Posterior vena cava (tissue), 2 donors: ENCODE results near the gene INKA2. TPM values are rescaled to one million over a fixed set of nuclear protein-coding genes. Genes with fewer than 3 reads are reported as not detected.

Experiments
- DNase-seq: peaks from one replicate; pipeline ENCODE4 v3.0.0-alpha.2; 2020; ENCODE audit warnings: low spot score
- intact Hi-C, 2 donors: fragments of 100-400 bp; cut with DNase I; formaldehyde crosslinking; loops; one replicate each; pipeline versions ENCODE4 v1.14.1 to v1.14.2; 2022 to 2023
- total RNA-seq, 2 donors: library from RNA; stranded (reverse); fragmentation: NEBNext Ultra II Directional; extraction: Animal tissue kit (Norgen Biotek cat#: 25700); gene quantifications; one replicate each; pipeline ENCODE4 v1.2.1, GENCODE V29; 2021
- donor health status: DM: yes; HTN: yes; CAD: no.
- donor health status: DM: yes; HTN: yes; CAD: no.

Gene INKA2
- total RNA-seq, 2 donors from 2014 or later, result 12.4 to 16.1 TPM

- intact Hi-C loops, result no loop called here
- DNase-seq, result no peak
These were observed 1.7 kb downstream of the INKA2 start for GRCh38 chr1:111737216-111738132.

- intact Hi-C loops, result no loop called here
- no peak for DNase-seq
These were observed 2.5 kb downstream of the INKA2 start for GRCh38 chr1:111736548-111737215.

GRCh38 chr1:111735858-111736544 is 3.2 kb downstream of the INKA2 start:
- intact Hi-C loops, result no loop called here
- no peak for DNase-seq

- intact Hi-C loops, result no loop called here
- no peak for DNase-seq
These were observed 3.9 kb downstream of the INKA2 start for GRCh38 chr1:111735321-111735720.

GRCh38 chr1:111734856-111735255 is 4.3 kb downstream of the INKA2 start:
- intact Hi-C loops, result no loop called here
- no peak for DNase-seq

GRCh38 chr1:111734426-111734825 is 4.8 kb downstream of the INKA2 start:
- intact Hi-C loops, result no loop called here
- no peak for DNase-seq

- intact Hi-C loops, result no loop called here
These were observed 5.2 kb downstream of the INKA2 start for GRCh38 chr1:111733992-111734341.

GRCh38 chr1:111733183-111733991 is 5.8 kb downstream of the INKA2 start:
- no peak for DNase-seq
- intact Hi-C loops, result no loop called here

More at GRCh38 chr1:111733992-111734341, 5.2 kb downstream of the INKA2 start:
- DNase-seq, result no peak

- intact Hi-C loops, result no loop called here
- DNase-seq, result no peak
These were observed 6.5 kb downstream of the INKA2 start for GRCh38 chr1:111732718-111733117.

- DNase-seq, result no peak
- intact Hi-C loops, result no loop called here
These were observed 7.2 kb downstream of the INKA2 start for GRCh38 chr1:111731956-111732355.

- no peak for DNase-seq
- intact Hi-C loops, result no loop called here
These were observed 8.5 kb downstream of the INKA2 start for GRCh38 chr1:111730706-111731105.

- DNase-seq, result peak; percentile 30
- intact Hi-C loops, result no loop called here
These were observed 9.1 kb downstream of the INKA2 start for GRCh38 chr1:111729946-111730681.

GRCh38 chr1:111729271-111729921 is 9.8 kb downstream of the INKA2 start:
- intact Hi-C loops, result no loop called here
- peak; percentile 55 for DNase-seq

- intact Hi-C loops, result no loop called here
- peak; percentile 76 for DNase-seq
These were observed 12.1 kb downstream of the INKA2 start for GRCh38 chr1:111727056-111727455.

GRCh38 chr1:111725192-111725591 is 14.0 kb downstream of the INKA2 start:
- intact Hi-C loops, result no loop called here
- DNase-seq, result no peak

GRCh38 chr1:111723871-111724270 is 15.3 kb downstream of the INKA2 start:
- no peak for DNase-seq
- intact Hi-C loops, result no loop called here

GRCh38 chr1:111723091-111723806 is 15.9 kb downstream of the INKA2 start:
- intact Hi-C loops, result no loop called here
- DNase-seq, result no peak
